ENCODE measurements around the gene SHBG. TPM values are rescaled to one million over a fixed set of nuclear protein-coding genes. Genes with fewer than 3 reads are reported as not detected.

The SHBG gene
- total RNA-seq, 4 donors from 2014 or later: 2.1 to 38.0 (median 16.3) TPM

DNA sequence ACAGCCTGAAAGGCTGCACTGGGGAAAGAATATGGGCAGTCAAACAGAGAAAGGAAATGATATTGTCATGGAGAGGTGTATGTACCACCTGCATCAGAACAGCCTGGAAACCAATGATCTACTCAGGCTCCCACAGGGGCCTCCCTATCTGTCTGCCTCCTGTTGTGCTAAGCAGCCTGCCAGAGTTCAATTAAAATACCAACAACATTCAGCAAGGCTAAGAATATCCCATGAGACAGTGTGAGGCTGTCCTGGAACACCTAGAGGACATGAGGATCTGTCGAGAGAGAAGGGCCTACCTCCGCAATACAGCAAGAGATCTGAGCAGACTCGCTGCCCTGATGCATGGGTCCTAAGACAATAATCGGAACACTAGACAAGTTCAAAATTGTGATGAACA is 23.7 kb upstream of the SHBG start:
- Histone ChIP-seq H3K4me1 (peaks cover 0 to 6% (median 0%) of the 10 kb centered on the region in 4 donors), H3K27ac (no peak overlapping the region), H3K27me3 (no peaks in the 10 kb centered on the region), H3K4me3 (no peak overlapping the region), H3K36me3 (peaks cover 0 to 53% (median 0%) of the 10 kb centered on the region in 3 donors), H3K9me3 (no peaks in the 10 kb centered on the region)
- no peak for TF ChIP-seq POLR2A (IDR thresholded peaks at IDR 0.05)
- TF ChIP-seq, protein P1, sequence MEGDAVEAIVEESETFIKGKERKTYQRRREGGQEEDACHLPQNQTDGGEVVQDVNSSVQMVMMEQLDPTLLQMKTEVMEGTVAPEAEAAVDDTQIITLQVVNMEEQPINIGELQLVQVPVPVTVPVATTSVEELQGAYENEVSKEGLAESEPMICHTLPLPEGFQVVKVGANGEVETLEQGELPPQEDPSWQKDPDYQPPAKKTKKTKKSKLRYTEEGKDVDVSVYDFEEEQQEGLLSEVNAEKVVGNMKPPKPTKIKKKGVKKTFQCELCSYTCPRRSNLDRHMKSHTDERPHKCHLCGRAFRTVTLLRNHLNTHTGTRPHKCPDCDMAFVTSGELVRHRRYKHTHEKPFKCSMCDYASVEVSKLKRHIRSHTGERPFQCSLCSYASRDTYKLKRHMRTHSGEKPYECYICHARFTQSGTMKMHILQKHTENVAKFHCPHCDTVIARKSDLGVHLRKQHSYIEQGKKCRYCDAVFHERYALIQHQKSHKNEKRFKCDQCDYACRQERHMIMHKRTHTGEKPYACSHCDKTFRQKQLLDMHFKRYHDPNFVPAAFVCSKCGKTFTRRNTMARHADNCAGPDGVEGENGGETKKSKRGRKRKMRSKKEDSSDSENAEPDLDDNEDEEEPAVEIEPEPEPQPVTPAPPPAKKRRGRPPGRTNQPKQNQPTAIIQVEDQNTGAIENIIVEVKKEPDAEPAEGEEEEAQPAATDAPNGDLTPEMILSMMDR (IDR thresholded peaks at IDR 0.05): no peak
- DNase-seq: no peak

DNA sequence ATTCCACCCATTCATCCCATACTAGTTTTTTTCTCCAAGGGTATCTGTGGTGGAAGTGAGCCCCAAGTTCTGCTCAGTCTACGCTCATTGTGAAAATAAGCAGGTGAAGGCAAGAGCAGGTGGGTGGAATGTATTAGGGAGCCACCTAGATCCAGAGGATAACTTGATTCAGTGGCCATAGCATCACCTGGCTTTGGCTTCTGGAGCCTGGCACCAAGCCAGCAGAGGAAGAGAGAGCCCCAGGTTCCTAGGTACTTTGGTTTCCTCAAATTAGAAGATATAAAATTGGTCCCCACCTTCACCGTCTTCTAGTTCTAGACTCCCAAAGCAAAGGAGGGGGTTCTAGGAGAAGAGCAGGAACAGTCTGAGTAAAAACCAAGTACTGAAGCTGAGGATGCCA is 19.3 kb upstream of the SHBG start:
- no peak for TF ChIP-seq POLR2A (IDR thresholded peaks at IDR 0.05)
- TF ChIP-seq, protein P1 (IDR thresholded peaks at IDR 0.05): no peak
- Histone ChIP-seq H3K9me3 (no peaks in the 10 kb centered on the region), H3K4me3 (no peak overlapping the region), H3K27ac (no peak overlapping the region), H3K27me3 (no peaks in the 10 kb centered on the region), H3K4me1 (peaks cover 0 to 31% (median 10%) of the 10 kb centered on the region in 4 donors), H3K36me3 (peaks cover 0 to 15% (median 0%) of the 10 kb centered on the region in 3 donors)
- DNase-seq: no peak

DNA sequence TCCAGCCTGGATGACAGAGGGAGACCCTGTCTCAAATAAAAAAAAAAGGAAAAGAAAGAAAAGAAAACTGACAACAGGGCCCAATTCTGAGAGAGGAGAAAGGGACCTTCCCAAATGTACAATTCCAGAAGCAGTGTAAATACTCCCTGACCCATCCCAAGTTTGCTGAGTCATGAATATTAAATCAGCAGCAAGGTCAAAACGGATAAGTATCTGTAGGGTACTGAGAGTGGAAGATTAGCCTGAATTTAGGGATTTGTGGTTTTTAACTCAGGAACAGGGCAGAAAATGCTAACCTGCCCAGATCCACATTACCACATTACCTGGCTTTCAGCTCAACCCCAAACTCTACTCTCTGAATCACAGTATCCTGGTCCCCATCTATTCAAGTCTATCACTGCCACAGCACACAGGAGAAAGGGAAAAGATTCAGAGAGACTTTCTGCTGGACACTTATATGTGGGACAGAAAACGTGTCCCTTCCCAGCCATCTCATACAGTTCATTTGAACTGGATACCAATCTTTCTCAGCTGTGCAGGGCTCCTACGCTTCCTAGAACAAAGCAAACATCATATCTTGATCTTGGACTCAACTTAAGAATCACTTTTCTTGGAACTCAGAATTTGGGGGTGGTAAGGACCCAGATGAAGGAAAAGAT is 18.2 kb upstream of the SHBG start:
- Histone ChIP-seq H3K4me3 (no peak overlapping the region), H3K9me3 (no peaks in the 10 kb centered on the region), H3K4me1 (peaks cover 0 to 31% (median 10%) of the 10 kb centered on the region in 4 donors), H3K36me3 (peaks cover 0 to 12% (median 0%) of the 10 kb centered on the region in 3 donors), H3K27me3 (no peaks in the 10 kb centered on the region), H3K27ac (no peak overlapping the region)
- TF ChIP-seq POLR2A (IDR thresholded peaks at IDR 0.05): no peak
- TF ChIP-seq, protein P1 (IDR thresholded peaks at IDR 0.05): no peak
- DNase-seq: no peak

DNA sequence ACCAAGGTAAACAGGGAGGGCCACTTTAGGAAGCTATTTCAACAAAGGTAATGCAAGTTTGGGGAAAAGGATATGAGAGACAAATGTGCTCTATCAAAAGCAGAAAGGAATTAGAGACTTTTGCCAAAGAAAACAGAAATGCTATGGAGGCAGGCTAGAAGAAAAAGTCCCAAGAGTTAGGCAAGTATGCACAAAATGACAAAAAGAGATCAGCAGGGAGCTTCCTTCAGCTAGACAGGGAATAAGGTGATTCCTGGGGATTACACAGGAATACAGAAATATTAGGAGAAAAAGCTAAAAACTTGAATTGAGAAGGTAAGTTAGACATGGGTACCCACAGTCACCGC is 17.7 kb upstream of the SHBG start:
- peaks cover 0 to 12% (median 0%) of the 10 kb centered on the region in 3 donors for H3K36me3 ChIP-seq
- no peak for DNase-seq
- no peaks in the 10 kb centered on the region for H3K9me3 ChIP-seq
- TF ChIP-seq, protein P1 (IDR thresholded peaks at IDR 0.05): no peak
- TF ChIP-seq POLR2A (IDR thresholded peaks at IDR 0.05): no peak
- no peak overlapping the region for H3K4me3 ChIP-seq
- H3K27ac ChIP-seq: no peak overlapping the region
- H3K27me3 ChIP-seq: no peaks in the 10 kb centered on the region
- peaks cover 0 to 31% (median 10%) of the 10 kb centered on the region in 4 donors for H3K4me1 ChIP-seq

DNA sequence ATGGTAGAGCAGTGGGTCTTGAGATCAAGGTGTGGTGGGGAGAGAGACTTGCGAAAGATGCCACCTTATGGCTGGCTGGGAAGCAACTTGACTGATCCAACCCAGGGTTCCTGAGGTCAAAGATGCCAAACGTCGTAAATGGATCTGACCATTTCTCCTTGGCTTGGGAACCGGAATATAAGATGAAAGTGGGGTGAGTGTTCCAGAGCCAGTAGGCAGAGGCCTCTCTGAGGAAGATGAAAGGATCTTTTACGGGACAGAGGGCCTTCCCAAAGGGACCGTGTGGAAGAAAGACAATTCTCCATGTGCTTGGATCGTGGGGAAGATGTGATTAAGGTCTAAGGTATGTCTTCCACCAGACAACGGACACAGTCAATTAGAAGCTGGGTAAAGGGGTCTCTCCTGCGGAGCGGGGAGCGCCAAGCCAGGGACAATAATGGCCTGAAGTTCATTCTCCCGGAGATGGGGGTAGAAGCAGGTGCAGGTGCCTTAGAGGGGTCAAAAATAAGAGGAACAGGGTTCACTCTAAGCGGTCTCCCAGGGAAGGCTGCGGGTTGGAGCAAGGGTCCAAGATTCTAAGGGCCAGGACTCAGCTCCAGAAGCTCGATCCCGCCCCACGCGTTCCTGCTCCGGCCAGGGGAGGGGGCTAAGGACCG is 16.0 kb upstream of the SHBG start:
- TF ChIP-seq POLR2A (IDR thresholded peaks at IDR 0.05): peak in 1 of 2 donors; percentile 11
- TF ChIP-seq, protein P1 (IDR thresholded peaks at IDR 0.05): no peak
- Histone ChIP-seq H3K27me3 (no peaks in the 10 kb centered on the region), H3K4me1 (peaks cover 0 to 31% (median 10%) of the 10 kb centered on the region in 4 donors), H3K36me3 (peaks cover 0 to 12% (median 0%) of the 10 kb centered on the region in 3 donors), H3K9me3 (no peaks in the 10 kb centered on the region), H3K4me3 (peak overlapping the region; percentile 77 to 98 (median 95)), H3K27ac (peak overlapping the region; percentile 90 to 100 (median 96))
- DNase-seq: peak in 1 of 3 donors; percentile 55

Measured in Peyer's patch (tissue), 4 donors.